HEK293 (cell line): ENCODE results near the gene NT5C2.

Source experiments
- CTCF ChIP-seq: fragments of 450-650 bp; formaldehyde crosslinking; IDR thresholded peaks from 2 replicates; pipeline ENCODE4 v1.5.1; 2016; ENCODE audit warnings: missing biosample characterization, missing genetic modification characterization
- PRDM1 ChIP-seq: fragments of 450-650 bp; formaldehyde crosslinking; IDR thresholded peaks from 2 replicates; pipeline ENCODE4; 2016; ENCODE audit warnings: missing biosample characterization, missing genetic modification characterization
- SP3 ChIP-seq: fragments of 450-650 bp; formaldehyde crosslinking; IDR thresholded peaks from 2 replicates; pipeline ENCODE4 v1.5.1; 2016; ENCODE audit warnings: missing biosample characterization, missing genetic modification characterization
- ZNF274 ChIP-seq, 2 experiments: fragments of 200-500 bp in 1 of 2; fragments of 450-650 bp in 1 of 2; sonication (Bioruptor generic) in 1 of 2; formaldehyde crosslinking in 1 of 2; IDR thresholded peaks; 2 replicates each; pipeline versions ENCODE4 v1.5.1 to v1.6.1; 2014 to 2016; ENCODE audit warnings: borderline replicate concordance in 1 of 2, inconsistent platforms in 1 of 2, low read length in 1 of 2, missing biosample characterization in 1 of 2, missing genetic modification characterization in 1 of 2
- ZNF37A ChIP-seq: fragments of 450-650 bp; IDR thresholded peaks from 2 replicates; pipeline ENCODE4 v1.5.1; 2018; ENCODE audit warnings: missing biosample characterization, missing genetic modification characterization
- ZNF48 ChIP-seq: fragments of 450-650 bp; formaldehyde crosslinking; IDR thresholded peaks from 2 replicates; pipeline ENCODE4 v1.5.1; 2016; ENCODE audit warnings: missing biosample characterization, missing genetic modification characterization
- ZNF561 ChIP-seq: fragments of 450-650 bp; IDR thresholded peaks from 2 replicates; pipeline ENCODE4 v1.5.1; 2018; ENCODE audit warnings: missing biosample characterization, missing genetic modification characterization, borderline replicate concordance
- ZNF596 ChIP-seq: fragments of 450-650 bp; IDR thresholded peaks from 2 replicates; pipeline ENCODE4 v1.5.0; 2018; ENCODE audit warnings: missing biosample characterization, mild to moderate bottlenecking, missing genetic modification characterization, moderate library complexity
- TF ChIP-seq, protein P1 (sequence below): fragments of 450-650 bp; formaldehyde crosslinking; IDR thresholded peaks from 2 replicates; pipeline ENCODE4 v1.5.1; 2017; ENCODE audit warnings: missing biosample characterization, mild to moderate bottlenecking, missing genetic modification characterization, moderate library complexity
- TF ChIP-seq, protein P2 (sequence below): fragments of 450-650 bp; formaldehyde crosslinking; IDR thresholded peaks from 2 replicates; pipeline ENCODE4 v1.5.1; 2016; ENCODE audit warnings: missing biosample characterization, missing genetic modification characterization

DNA sequence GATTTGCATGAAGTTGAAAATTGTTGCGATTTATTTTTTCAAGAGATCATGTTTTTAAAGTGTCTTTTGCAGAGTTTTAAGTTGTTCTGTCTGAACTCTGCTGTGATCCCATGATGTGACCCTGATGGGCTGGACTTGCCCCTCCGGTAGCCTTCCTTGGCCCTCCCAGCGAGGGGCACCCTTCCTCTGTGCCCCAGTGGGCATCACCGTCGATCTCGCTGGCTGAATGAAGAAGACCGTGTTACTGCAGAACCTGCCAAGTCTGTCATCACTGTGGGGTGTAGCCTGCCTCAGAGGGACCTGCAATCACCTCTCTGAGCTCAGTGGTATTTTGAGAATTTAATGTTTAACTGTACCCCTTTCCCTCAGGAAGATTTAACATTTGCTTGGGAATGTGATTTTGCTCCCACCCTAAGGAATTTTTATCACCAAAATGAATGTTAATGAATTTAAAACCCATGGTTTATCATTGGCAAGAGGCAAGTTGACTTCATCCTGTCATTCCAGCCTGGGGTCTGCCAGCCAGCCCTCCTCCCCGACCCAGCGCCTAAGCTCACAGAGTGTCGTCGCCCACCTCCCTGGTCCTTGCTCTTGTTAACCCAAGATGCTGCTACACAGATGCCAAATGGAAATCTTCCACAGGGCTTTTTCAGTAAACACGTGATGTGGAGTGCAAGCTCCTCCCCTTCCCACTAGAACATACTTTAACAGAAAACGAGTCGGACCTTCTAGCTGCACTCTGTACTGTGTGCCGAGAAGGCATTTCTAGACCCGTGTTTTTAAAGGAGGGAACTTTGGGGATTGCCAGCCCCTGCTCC is 115.4 kb downstream of the NT5C2 start:
- no peak for TF ChIP-seq ZNF48 (tag by site-specific recombination)
- TF ChIP-seq PRDM1: no peak
- TF ChIP-seq CTCF (tag by site-specific recombination): no peak
- TF ChIP-seq, protein P1, sequence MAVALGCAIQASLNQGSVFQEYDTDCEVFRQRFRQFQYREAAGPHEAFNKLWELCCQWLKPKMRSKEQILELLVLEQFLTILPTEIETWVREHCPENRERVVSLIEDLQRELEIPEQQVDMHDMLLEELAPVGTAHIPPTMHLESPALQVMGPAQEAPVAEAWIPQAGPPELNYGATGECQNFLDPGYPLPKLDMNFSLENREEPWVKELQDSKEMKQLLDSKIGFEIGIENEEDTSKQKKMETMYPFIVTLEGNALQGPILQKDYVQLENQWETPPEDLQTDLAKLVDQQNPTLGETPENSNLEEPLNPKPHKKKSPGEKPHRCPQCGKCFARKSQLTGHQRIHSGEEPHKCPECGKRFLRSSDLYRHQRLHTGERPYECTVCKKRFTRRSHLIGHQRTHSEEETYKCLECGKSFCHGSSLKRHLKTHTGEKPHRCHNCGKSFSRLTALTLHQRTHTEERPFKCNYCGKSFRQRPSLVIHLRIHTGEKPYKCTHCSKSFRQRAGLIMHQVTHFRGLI: no peak
- no peak for TF ChIP-seq ZNF596 (tag by site-specific recombination)
- TF ChIP-seq ZNF561 (tag by site-specific recombination): no peak
- TF ChIP-seq ZNF274 (IDR thresholded peaks at IDR 0.05; ENCODE audit: low read length): no peak
- no peak for TF ChIP-seq ZNF274 (tag by site-specific recombination; IDR thresholded peaks at IDR 0.05; ENCODE audit: borderline replicate concordance)
- TF ChIP-seq SP3 (tag by site-specific recombination): no peak
- no peak for TF ChIP-seq ZNF37A (tag by site-specific recombination)
- TF ChIP-seq, protein P2, sequence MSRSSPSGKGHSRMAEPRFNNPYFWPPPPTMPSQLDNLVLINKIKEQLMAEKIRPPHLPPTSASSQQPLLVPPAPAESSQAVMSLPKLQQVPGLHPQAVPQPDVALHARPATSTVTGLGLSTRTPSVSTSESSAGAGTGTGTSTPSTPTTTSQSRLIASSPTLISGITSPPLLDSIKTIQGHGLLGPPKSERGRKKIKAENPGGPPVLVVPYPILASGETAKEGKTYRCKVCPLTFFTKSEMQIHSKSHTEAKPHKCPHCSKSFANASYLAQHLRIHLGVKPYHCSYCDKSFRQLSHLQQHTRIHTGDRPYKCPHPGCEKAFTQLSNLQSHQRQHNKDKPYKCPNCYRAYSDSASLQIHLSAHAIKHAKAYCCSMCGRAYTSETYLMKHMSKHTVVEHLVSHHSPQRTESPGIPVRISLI: no peak
